MG63 (cell line): Measurements from ENCODE around the gene BCLAF1. TPM values are rescaled to one million over a fixed set of nuclear protein-coding genes. Genes with fewer than 3 reads are reported as not detected.
"Not testable (repeated sequence)": the region's sequence is repeated elsewhere in the genome, so short reads cannot be mapped to it uniquely, and the experiment has no call there.

Experiments used
- DNase-seq: peaks from one replicate; pipeline ENCODE4 v3.0.0-alpha.2; 2020
- H3K27me3 ChIP-seq: fragments of 250-450 bp; sonication (Bioruptor Pico); 2 replicates; pipeline ENCODE4 v1.5.1; 2020; ENCODE audit warnings: mild to moderate bottlenecking, moderate library complexity
- H3K36me3 ChIP-seq: fragments of 250-450 bp; sonication (Bioruptor Pico); 2 replicates; pipeline ENCODE4 v1.5.1; 2020; ENCODE audit warnings: mild to moderate bottlenecking, moderate library complexity
- H3K4me3 ChIP-seq: fragments of 250-450 bp; sonication (Bioruptor Pico); 2 replicates; pipeline ENCODE4 v1.5.1; 2020; ENCODE audit warnings: mild to moderate bottlenecking, moderate library complexity
- H3K9me3 ChIP-seq: fragments of 250-450 bp; sonication (Bioruptor Pico); 2 replicates; pipeline ENCODE4 v1.5.1; 2020; ENCODE audit warnings: mild to moderate bottlenecking, moderate library complexity
- total RNA-seq: library from RNA; depleted of rRNA; stranded (reverse); fragments of >200 nt; shearing (Covaris generic); gene quantifications from 2 replicates; pipeline ENCODE4 v1.2.3, GENCODE V29; 2014; ENCODE audit warnings: low replicate concordance

Gene BCLAF1
- total RNA-seq, 1 experiment from 2014 or later, result 58.5 TPM

DNA sequence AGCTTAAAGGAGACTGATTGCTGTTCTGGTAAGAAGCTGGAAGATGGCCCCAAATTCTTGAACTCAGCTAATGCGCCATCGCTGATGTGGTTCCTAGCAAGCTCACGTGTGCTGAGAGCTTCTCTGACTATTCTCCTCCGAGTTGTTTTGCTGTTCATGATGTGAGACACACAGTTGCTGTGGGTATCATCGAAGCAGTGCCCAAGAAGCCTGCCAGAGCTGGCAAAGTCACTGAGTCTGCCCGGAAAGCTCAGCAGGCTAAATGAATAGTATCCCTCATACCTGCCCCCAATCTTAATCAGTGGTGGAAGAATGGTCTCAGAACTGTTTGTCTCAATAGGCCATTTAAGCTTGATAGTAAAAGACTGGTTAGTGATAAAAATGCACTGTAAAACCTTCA is 28.3 kb upstream of the BCLAF1 start:
- Histone ChIP-seq H3K36me3 (no peaks in the 10 kb centered on the region), H3K27me3 (no peaks in the 10 kb centered on the region; the same call in 1 of the 2 replicates), H3K9me3 (no peaks in the 10 kb centered on the region), H3K4me3 (no peak overlapping the region)
- DNase-seq, result no peak

DNA sequence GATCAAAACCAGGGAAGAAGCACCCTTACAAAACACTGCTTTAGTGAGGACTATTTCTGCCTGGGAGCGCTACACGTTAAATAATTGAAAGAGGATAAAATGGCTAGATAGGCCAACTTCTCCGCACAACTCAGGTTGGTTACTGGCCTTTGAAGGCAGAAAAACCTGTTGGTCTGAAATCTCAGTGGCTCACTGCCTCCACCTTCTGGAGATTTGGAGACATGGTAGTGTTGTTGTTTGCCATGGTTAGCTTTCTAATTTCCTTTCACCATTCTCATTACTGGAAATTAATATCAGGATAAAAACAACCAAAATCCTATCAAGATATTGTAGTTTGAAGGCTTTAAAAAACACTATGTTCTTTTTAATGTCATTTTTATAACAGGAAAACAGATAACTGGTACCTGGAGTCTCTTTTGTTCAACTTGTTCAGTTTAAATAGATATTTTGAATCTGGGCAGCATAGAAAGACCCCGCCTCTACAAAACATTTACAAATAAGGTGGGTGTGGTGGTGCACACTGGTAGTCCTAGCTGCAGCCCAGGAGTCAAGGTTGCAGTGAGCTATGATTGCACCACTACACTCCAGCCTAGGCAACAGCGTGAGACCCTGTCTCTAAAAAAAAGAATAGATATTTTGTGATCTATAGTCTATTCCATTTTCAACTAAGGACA is 27.5 kb upstream of the BCLAF1 start:
- Histone ChIP-seq H3K36me3 (no peaks in the 10 kb centered on the region), H3K4me3 (no peak overlapping the region), H3K27me3 (no peaks in the 10 kb centered on the region; the same call in 1 of the 2 replicates), H3K9me3 (no peaks in the 10 kb centered on the region)
- peak; percentile 24 for DNase-seq

DNA sequence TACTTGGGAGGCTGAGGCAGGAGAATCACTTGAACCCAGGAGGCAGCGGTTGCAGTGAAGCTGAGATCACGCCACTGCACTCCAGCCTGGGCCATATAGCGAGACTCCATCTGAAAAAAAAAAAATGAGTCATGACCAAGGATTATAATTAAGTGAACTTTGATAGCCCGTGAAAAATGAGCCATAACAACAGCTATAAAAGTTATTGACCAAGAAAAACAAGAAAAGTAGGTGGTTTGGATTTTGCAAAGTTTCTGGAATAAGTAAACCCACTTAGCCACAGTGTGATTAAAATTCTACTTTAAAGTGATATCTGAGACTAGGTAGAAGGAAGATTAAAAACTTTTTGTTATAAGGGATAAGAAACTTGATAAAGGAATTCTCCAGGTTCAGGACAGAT is 25.9 kb upstream of the BCLAF1 start:
- DNase-seq, result no peak
- no peaks in the 10 kb centered on the region for H3K9me3 ChIP-seq
- no peaks in the 10 kb centered on the region for H3K27me3 ChIP-seq
- H3K36me3 ChIP-seq, result no peaks in the 10 kb centered on the region
- H3K4me3 ChIP-seq, result no peak overlapping the region

DNA sequence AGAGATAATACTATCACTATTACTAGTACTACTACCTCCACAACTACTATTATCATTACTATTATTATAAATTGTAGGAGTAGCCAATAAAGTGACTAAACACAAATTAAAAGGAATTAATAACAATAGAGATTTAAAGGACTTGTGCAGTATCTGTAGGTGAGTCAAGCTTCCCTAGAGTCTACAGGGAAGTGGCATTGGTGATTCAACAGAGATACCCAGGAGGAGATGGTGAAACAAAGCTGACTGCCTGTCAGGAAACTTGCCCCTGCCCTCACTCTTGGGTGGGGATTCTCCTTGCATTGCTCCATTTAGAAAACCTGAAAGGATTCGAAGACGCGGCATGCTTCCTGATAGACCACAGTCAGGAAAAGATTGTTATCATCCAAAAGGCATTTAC is 23.3 kb upstream of the BCLAF1 start:
- no peaks in the 10 kb centered on the region for H3K27me3 ChIP-seq
- no peaks in the 10 kb centered on the region for H3K9me3 ChIP-seq
- DNase-seq, result no peak
- no peak overlapping the region for H3K4me3 ChIP-seq
- H3K36me3 ChIP-seq, result no peaks in the 10 kb centered on the region

DNA sequence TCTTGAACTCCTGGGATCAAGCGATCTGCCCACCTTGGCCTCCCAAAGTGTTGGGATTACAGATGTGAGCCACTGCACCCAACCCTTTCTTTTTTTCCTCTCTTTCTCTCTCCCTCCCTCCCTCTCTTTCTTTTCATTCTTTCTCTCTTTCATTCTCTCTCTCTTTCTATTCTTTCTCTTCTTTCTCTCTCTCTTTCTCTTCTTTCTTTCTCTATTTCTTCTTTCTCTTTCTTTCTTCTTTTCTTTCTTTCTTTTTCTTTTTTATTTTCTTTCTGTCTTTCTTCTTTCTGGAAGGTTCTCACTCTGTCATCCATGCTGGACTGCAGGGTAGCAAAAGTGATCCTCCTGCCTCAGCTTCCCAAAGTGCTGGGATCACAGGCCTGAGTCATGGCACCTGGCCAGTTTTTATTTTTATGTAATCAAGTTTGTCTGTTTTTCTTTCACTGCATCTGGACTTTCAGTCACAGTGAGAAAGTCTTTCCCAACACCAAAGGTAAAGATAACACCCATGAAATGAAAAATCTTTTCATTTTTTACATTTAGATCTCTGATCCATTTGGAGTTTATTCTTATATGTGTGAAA is 20.2 kb upstream of the BCLAF1 start:
- Histone ChIP-seq H3K36me3 (no peaks in the 10 kb centered on the region), H3K27me3 (0 out of 2 replicates have a peak, but pooled peaks cover 3% of the 10 kb centered on the region), H3K4me3 (no peak overlapping the region), H3K9me3 (no peaks in the 10 kb centered on the region)
- DNase-seq, result no peak

DNA sequence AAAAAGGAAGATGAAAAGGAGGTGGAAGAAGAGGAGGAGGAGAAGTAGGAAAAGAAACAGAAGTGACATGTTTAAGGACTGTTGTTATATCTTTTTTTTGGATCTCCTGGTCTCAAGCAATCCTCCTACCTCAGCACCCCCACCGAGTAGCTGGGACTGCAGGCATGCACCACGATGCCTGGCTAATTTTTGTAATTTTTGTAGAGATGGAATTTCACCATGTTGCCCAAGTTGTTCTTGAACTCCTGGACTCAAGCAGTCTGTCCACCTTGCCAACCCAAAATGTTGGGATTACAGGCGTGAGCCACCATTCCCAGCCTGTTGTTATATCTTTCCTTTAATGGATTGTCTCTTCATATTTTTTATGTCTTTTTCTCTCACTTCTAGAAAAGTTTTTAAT is 19.5 kb upstream of the BCLAF1 start:
- no peaks in the 10 kb centered on the region for H3K9me3 ChIP-seq
- no peak overlapping the region for H3K4me3 ChIP-seq
- 0 out of 2 replicates have a peak, but pooled peaks cover 3% of the 10 kb centered on the region for H3K27me3 ChIP-seq
- H3K36me3 ChIP-seq, result no peaks in the 10 kb centered on the region
- no peak for DNase-seq

DNA sequence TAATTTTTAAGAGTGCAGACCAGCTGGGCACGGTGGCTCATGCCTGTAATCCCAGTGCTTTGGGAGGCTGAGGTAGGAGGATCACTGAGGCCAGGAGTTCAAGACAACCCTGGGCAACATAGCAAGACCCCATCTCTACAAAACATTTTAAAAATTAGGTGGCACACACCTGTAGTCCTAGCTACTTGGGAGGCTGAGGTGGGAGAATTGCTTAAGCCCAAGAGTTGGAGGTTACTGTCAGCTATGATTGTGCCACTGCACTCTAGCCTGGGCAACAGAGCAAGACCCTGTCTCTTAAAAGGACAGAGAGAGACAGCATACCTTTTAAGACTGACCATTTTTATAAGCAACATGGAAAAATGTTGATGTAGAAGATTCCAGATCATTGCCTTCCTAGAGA is 18.8 kb upstream of the BCLAF1 start:
- H3K4me3 ChIP-seq, DNase-seq, H3K27me3 ChIP-seq, H3K36me3 ChIP-seq, H3K9me3 ChIP-seq: not testable (repeated sequence)

DNA sequence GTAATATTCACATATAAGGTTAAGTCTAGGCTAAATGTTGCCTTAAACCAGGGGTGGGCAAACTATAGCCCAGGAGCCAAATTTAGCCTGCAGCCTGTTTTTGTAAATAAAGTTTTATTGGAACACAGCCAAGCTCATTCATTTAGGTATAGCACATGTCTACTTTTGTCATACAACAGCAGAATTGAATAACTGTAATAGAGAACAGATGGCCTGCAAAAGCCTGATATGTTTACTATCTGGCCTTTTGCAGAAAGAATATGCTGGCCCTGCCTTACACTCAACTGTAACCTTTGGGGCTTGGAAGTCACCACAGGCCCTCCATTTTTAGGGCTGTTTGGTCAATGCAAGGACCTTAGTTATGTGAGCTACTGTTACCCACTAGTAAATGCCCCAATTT is 17.7 kb upstream of the BCLAF1 start:
- Histone ChIP-seq H3K27me3 (0 out of 2 replicates have a peak, but pooled peaks cover 3% of the 10 kb centered on the region), H3K9me3 (no peaks in the 10 kb centered on the region), H3K36me3 (no peaks in the 10 kb centered on the region), H3K4me3 (no peak overlapping the region)
- no peak for DNase-seq

DNA sequence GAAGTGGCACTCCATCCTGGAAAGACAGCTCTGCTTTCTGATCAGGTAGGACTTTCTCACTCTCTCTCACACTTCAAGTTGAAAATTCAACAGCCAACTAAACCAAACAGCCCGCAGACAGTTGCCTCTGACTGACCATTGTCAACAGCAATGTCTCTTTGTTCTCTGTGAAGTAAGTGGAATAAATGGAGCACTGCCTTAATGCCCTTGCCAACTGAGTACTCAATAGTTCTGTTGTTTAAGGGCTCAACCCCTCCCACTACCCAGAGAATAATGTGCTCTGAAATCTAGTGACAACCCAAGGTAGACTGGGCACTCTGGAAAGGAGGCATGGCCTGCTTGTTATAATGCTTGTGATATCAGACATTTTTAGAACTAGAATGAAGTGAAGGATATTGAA is 16.8 kb upstream of the BCLAF1 start:
- no peaks in the 10 kb centered on the region for H3K9me3 ChIP-seq
- H3K27me3 ChIP-seq, result 0 out of 2 replicates have a peak, but pooled peaks cover 3% of the 10 kb centered on the region
- DNase-seq, result no peak
- no peak overlapping the region for H3K4me3 ChIP-seq
- no peaks in the 10 kb centered on the region for H3K36me3 ChIP-seq

DNA sequence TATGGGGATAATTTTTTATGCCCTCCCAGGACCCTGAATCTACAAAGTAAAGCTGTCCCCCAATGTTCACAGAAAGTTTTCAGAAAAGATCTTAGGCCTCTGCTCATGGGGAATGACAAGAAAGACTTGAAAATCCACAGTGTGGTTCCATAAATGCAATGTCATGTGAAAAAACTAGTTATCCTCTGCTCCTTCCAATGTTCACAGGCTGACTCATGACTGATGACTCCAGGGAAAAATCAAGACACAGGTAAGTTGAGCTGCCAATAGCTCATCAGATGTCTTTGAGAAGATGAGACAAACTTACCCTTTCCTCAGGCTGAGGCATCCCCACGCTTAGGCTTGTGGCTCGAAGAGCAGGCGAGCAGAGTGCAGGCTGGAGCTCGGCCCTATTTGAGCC is 14.8 kb upstream of the BCLAF1 start:
- DNase-seq, result no peak
- no peak overlapping the region for H3K4me3 ChIP-seq
- H3K9me3 ChIP-seq, result no peaks in the 10 kb centered on the region
- H3K27me3 ChIP-seq, result 0 out of 2 replicates have a peak, but pooled peaks cover 3% of the 10 kb centered on the region
- no peaks in the 10 kb centered on the region for H3K36me3 ChIP-seq

DNA sequence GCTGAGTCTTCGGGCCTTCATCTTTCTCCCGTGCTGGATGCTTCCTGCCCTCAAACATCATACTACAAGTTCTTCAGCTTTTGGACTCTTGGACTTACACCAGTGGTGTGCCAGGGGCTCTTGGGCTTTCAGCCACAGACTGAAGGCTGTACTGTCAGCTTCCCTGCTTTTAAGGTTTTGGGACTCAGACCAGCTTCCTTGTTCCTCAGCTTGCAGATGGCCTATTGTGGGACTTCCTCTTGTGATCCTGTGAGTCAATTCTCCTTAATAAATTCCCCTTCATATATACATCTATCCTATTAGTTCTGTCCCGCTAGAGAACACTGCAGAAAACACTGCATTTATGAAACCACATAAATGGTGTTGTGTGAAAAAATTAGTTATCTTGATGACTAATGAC is 13.9 kb upstream of the BCLAF1 start:
- 0 out of 2 replicates have a peak, but pooled peaks cover 3% of the 10 kb centered on the region for H3K27me3 ChIP-seq
- no peaks in the 10 kb centered on the region for H3K36me3 ChIP-seq
- H3K4me3 ChIP-seq, result no peak overlapping the region
- no peak for DNase-seq
- no peaks in the 10 kb centered on the region for H3K9me3 ChIP-seq

DNA sequence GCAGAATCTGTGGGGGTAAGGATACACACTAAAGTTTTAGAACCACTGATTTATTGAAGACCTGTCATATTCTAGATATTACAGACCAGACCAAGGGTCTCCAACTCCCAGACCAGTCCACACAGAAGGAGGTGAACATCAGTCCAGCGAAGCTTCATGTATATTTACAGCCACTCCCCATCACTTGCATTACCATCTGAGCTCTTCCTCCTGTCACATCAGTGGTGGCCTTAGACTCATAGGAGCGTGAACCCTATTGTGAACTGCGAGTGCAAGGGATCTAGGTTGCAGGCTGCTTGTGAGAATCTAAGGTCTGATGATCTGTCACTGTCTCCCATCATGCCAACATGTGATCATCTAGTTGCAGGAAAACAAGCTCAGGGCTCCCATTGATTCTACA is 5.0 kb upstream of the BCLAF1 start:
- Histone ChIP-seq H3K27me3 (no peaks in the 10 kb centered on the region), H3K4me3 (no peak overlapping the region), H3K36me3 (no peaks in the 10 kb centered on the region), H3K9me3 (no peaks in the 10 kb centered on the region)
- DNase-seq, result no peak

DNA sequence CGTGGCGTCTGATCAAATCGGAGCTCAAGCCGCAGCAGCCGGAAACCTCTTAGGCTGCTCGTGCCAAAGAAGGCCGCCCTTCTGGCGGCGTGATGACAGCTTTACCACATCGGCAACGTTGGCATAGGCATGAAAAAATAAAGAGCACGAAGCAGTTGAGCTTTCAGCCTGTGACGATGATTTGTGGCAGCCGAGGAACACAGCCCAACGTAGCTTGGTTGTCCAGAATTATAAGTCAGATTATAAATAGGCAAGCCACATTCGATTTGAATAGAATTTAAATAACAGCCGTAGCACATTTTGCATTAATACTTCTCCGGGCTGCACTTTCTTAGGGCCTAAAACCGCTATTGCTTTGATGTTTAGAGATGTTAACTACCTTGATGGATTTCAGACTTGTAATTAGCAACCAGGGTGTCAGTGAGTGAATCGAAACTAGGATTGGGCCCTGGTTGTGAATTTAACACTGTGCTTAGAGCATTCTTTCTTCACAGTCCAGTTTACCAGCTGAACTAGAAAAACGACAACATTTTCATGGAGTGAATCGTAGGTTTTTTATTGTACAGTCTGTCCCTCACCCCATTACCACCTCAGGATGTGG is 864 bp upstream of the BCLAF1 start:
- Histone ChIP-seq H3K4me3 (peak overlapping the region; percentile 97), H3K36me3 (peaks cover 21% of the 10 kb centered on the region), H3K27me3 (no peaks in the 10 kb centered on the region), H3K9me3 (no peaks in the 10 kb centered on the region)
- DNase-seq, result peak; percentile 91

DNA sequence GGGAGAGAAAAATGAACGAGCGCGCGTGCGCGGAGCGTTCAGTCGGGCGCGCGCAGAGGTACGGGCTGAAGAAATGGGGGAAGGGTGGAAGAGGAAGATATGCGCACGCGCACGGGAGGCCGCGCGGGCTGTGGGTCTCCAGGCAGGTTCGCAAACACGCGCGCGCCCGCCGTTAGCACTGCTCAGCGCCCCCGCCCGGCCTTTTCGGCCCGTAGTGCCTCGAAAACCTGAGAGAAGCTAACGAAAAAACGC is 393 bp downstream of the BCLAF1 start:
- Histone ChIP-seq H3K9me3 (no peaks in the 10 kb centered on the region), H3K4me3 (peak overlapping the region; percentile 97), H3K27me3 (no peaks in the 10 kb centered on the region), H3K36me3 (peaks cover 27% of the 10 kb centered on the region)
- DNase-seq, result peak; percentile 86

DNA sequence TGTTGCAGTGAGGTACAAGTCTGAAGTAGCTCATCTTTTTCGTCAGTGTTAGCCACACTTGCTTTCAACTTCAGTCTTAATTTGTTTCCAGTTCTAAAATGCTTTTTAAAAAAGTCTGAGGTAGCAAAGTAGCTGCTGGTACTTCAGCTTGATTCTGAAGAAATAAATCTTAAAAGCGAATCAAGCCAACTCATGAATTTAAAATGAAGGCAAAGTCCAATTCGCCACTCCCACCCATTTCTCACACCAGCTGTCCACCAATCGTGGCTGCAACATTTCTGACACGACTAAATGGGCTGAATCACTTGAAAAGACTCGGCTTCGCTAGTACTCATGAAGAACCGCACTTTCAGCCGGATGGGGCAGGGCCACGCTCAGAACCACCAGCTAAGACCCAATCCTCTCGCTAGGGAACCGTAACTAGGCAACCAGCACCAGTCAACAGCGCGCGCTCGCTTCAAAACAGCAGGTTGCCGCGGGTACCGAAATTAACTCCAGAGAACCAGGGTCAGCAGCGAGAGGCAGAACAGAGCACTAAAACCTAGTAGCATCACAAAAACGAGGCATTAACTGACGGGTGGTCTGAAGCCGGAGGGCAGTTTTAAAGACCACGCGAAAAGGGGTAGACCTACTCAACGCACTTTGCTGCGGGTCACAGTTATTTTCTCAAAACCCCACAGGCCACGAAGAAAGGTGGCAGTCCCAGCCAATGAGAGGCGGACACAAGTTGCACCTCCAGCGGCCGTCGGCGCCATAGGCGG is 900 bp downstream of the BCLAF1 start:
- Histone ChIP-seq H3K9me3 (no peaks in the 10 kb centered on the region), H3K36me3 (peaks cover 28% of the 10 kb centered on the region), H3K4me3 (peak overlapping the region; percentile 97), H3K27me3 (no peaks in the 10 kb centered on the region)
- DNase-seq, result peak; percentile 80

DNA sequence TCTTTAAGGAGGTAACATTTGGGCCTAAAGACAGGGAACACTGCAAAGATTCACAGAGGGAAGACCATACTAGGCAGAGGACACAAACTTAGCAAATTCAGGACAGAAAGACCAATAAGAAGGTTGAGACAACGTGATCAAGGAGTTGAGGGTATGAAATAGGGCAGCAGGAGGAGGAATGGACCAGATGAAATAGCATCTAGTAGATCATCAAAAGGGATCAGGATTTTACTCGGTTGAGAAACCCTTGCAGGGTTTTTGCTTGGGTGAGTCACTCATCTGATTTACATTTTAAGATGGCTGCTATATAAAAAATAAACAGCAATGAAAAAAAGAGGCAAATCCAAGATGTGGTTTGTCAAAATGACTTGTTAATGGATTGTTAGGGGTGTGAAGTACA is 4.7 kb downstream of the BCLAF1 start:
- Histone ChIP-seq H3K4me3 (no peak overlapping the region), H3K27me3 (no peaks in the 10 kb centered on the region), H3K36me3 (peaks cover 53% of the 10 kb centered on the region), H3K9me3 (no peaks in the 10 kb centered on the region)
- DNase-seq, result no peak

DNA sequence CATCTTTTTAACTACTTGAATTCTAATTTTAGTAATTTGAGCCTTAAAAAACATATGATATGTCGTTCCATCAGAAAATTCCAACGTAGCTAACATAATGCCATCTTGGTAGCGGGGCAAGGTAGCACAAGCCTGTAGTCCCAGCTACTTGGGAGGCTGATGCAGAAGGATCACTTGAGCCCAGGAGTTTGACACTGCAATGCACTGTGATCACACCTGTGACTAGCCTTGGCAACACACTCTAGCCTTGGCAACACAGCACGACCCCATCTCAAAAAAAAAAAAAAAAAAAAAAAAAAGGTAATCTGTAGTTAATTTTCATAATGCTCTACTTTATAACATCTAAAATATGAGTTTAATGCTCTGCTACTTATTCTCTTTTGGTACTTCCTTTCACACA is 6.7 kb downstream of the BCLAF1 start:
- H3K9me3 ChIP-seq, result no peaks in the 10 kb centered on the region
- H3K36me3 ChIP-seq, result peaks cover 54% of the 10 kb centered on the region
- no peak overlapping the region for H3K4me3 ChIP-seq
- no peak for DNase-seq
- no peaks in the 10 kb centered on the region for H3K27me3 ChIP-seq
